Hematopoietic multipotent progenitor cell treated with erythropoietin and hydrocortisone succinate and interleukin-3 and kit ligand, for 6 days (in vitro differentiated cells): ENCODE results near the gene CNTNAP5.

Experiments
- DNase-seq: peaks from one replicate; pipeline ENCODE4 v3.0.0-alpha.2; 2015

CNTNAP5 gene

GRCh38 chr2:124570872-124571271 is 545.8 kb downstream of the CNTNAP5 start:
- no peak for DNase-seq

GRCh38 chr2:124571836-124572235 is 546.7 kb downstream of the CNTNAP5 start:
- no peak for DNase-seq

DNA sequence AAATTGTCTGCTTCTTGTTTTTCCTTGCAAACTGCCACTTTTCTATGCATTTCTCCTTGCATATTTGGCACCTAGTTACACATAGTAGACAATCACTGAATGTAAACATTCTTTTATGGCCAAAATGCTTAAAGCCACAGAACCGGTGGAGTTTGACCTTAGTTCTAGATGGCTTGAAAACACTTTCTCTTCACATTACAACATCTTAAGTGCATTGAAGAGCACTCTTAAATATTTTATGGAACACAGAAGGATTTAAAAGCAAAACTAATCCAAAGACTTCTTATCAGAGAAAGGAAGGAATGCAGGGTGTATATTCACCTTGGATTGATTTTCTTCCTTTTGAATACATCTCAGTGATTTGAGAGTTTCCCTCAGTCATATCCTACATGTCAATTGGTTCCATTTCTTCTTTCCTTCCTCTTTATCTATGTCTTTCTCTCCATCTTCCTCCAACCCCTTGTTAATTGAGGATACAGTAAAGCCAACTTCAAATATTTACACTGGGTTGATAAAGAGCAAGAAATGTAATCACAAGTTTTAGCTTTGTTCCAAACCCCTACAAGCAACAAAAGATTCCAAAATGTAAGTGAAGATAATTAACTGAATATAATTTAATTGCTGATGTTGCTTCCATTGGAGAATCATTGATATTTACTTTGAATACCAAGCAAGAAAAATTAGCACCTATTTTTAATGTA is 548.0 kb downstream of the CNTNAP5 start:
- DNase-seq = no peak

DNA sequence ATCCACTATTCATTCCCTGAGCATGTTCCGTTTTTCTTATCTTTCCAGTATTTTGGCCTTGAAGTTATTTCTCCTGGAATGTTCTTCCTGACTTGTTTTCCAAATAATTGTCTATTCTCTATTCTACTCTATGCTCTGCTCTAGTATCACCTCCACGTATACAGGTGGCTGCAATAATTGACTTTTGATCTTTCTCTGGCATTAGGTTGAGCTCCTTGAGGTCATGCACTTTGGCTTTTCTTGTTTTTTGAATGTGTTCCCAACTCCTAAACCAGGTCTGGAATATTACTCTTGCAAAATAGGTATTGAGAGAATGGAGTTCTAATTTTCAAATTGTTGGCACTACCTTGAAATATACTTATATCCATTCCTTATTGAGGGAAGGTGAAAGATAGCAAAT is 550.4 kb downstream of the CNTNAP5 start:
- no peak for DNase-seq

- no peak for DNase-seq
These were observed 555.2 kb downstream of the CNTNAP5 start for GRCh38 chr2:124580263-124580662.

DNA sequence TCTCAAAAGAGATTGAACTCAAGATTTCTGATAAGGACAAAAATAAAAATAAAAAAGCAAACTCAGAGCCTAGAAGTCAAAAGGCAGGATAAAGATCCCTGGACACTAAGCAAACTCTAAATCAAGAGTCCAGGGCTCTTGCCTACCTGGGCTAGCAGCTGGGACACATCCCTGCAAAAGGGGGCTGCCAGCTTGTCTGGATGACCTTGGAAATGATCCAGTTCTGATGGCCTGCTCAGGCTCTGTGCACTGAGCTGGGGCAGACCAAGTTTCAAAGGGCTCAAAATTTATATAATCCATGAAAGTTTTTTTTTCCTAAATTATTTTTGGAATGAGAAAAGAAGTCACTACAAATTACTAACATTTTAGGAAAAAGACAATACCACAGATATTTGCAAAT is 557.3 kb downstream of the CNTNAP5 start:
- DNase-seq = no peak

GRCh38 chr2:124584615-124585014 is 559.5 kb downstream of the CNTNAP5 start:
- DNase-seq = no peak

DNA sequence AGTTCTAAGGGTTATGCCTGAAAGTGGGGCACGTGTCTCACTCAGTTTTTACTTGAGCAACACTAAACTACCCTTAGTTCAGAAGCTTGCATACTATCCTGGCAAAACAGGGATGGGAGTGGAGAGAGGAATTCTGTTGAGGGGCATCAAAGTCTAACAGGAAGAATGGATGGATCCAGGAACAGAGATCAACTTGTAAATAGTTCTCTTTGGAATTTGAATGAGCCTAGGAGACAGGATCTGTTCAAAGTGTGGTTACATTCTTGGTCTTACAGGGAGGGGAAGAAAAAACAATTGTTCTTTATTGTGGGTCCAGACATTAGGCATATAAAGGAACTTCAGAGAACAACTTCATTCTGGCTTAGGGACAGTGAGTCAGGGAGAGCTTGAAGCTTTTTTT is 560.2 kb downstream of the CNTNAP5 start:
- DNase-seq = no peak

DNA sequence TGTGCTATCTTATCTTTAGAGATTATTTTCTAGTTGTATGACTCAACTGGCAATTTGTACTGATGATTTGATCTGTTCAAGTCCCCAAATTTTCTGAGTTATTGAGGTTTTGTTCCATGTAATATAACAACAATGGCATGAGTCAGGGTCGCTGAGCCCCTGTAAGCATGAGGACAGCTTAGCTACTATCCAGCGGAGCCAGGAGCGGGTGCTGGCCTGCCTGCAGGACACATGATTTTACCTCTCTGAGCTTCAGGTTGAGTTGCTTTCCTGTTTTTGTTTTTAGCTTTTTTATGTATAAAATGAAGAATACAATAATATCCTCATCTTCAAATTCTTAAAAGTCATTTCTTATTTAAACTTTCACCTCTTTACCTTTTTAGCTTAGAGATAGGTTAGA is 561.1 kb downstream of the CNTNAP5 start:
- no peak for DNase-seq

GRCh38 chr2:124586835-124587234 is 561.7 kb downstream of the CNTNAP5 start:
- DNase-seq = no peak

DNA sequence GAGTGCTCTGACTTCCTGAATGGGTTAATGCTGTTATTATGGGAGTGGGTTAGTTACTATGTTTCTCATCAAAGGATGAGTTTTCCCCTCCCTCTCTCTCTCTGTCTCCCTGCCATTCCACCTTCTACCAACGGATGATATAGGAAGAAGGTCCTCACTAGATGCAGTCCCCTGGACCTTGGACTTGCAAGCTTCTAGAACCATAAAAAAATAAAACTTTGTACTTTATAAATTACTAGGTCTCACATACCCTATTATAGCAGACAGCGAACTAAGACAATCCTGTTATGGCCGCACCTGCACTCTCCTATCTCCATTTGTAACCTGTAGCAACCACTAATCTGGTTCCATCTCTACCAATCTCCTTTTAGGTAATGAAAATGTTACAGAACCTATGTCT is 564.9 kb downstream of the CNTNAP5 start:
- DNase-seq = no peak

- no peak for DNase-seq
These were observed 577.7 kb downstream of the CNTNAP5 start for GRCh38 chr2:124602759-124603158.

GRCh38 chr2:124604940-124605339 is 579.9 kb downstream of the CNTNAP5 start:
- DNase-seq = no peak

GRCh38 chr2:124607679-124608078 is 582.6 kb downstream of the CNTNAP5 start:
- DNase-seq = no peak

- no peak for DNase-seq
These were observed 584.6 kb downstream of the CNTNAP5 start for GRCh38 chr2:124609667-124610066.

- no peak for DNase-seq
These were observed 585.1 kb downstream of the CNTNAP5 start for GRCh38 chr2:124610141-124610540.

DNA sequence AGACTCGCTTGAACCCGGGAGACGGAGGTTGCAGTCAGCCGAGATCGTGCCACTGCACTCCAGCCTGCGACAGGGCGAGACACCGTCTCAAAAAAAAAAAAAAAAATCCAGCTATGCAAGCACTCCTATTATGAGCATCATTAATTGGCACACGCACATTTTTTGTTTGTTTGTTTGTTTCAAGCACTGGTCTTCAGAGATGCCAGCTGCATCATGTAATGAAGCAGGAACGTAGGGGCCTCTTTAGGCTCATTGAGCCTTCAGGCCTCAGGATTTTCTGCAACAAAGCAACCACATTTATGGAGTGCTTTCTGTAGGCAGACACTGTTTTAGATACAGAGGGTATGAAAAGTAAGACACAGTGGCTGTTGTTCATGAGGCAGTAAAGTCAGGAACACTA is 585.8 kb downstream of the CNTNAP5 start:
- no peak for DNase-seq

DNA sequence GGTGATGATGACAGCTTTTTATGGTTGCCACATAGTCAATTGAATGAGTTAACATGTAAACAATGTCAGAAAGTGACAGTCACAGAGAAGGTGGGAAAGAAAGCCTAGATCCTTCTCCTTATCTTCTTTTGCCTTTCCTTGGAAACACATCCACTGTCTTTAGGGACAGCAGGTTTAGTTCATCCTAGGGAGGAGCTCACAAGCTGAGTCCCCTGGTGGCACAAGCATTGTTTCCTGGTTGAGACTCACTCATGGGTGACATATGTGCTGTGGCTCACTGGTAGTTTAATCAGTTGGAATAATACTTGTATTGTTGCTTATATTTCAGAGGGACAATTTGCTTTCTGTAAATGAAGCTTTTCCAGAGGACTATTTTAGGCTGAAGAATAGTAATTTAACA is 598.5 kb downstream of the CNTNAP5 start:
- DNase-seq = no peak

- DNase-seq = no peak
These were observed 600.5 kb downstream of the CNTNAP5 start for GRCh38 chr2:124625561-124625960.

GRCh38 chr2:124626993-124627392 is 601.9 kb downstream of the CNTNAP5 start:
- no peak for DNase-seq

DNA sequence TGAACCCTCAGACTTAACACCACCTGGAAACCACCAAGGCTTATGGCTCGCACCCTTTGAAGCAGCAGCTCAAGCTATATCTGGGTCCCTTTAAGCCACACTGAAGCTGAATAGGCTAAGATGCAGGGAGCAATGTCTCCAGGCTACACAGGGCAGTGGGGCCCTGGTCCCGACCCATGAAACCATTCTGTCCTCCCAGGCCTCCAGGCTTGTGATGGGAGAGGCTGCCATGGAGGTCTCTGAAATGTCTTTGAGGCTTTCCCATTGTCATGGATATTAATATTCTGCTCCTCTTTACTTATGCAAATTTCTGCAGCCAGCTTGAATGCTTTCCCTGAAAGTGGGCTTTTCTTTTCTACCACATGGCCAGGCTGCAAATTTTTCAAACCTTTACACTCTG is 608.7 kb downstream of the CNTNAP5 start:
- no peak for DNase-seq

DNA sequence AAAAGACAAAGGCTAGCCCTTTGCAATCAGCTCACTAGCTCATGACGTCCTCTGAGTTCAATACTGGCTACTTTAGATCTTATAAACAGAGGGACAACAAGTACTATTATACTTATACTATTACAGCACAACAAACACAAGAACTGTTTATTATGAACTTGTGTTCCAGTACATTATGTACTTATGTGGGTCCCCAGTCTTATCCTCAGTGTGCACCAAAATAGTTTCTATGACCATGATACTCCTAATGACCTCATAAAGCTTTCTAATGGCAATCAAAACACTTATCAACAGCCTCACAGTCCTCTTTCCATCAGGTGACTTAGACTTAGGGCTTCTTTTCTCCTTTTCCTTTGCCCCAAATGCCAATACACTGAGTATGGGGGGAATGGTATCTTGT is 614.4 kb downstream of the CNTNAP5 start:
- DNase-seq = no peak

GRCh38 chr2:124640221-124640750 is 615.2 kb downstream of the CNTNAP5 start:
- DNase-seq = no peak

DNA sequence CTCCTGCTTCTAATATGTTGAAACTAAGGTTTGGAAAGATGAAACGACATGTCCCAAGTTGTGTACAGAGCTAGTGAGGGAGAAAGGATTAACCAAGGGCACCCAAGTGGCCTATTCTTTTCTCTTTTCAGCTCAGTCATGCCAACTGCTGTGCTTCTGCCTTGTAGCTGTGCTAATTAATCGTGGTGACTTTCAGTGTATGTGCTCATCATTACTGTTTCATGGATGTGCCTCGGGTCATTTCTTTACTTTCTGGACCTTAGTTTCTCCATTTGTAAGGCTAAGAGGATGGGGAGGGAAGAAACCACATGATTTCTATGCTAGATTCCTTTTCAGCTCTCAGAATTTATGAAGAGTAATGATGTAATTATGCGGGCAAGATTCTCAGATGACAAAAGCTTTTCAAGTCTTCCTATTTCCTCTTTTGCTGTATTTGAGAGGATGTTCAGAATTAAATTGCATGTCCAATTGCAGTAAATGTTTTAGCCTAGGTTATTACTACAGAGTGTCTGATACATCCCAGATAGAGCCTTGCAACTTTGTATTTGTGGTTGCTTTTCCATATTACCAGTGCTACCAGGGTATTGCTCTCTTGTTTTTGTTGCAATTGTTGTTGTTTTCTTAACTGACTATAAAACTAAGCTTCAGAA is 621.2 kb downstream of the CNTNAP5 start:
- no peak for DNase-seq

DNA sequence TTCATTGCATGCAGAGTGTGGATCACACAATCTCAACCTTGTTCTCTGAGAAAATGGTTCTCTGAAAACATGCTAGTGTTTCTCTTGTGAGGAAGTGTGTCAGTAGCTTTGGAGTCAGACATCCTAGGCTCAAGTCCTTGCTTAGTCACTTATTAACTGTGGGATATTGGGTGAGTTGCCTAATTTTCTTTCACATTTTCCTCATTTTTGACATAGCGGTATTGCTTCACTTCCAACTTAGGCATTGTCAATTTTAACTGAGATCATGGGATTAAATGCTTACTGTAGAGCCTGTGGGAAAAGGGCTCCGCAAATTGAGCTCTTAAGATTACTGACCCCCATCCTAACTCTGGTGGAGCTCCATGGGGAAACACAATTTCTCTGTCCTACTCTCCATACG is 622.2 kb downstream of the CNTNAP5 start:
- no peak for DNase-seq
